GM23338 (cell line): ENCODE results near the gene CD109.

ENCODE experiments used
- CREB1 ChIP-seq: fragments of 250-450 bp; sonication (Bioruptor Pico); IDR thresholded peaks from 2 replicates; pipeline ENCODE4 v1.5.0; 2020; ENCODE audit warnings: low read depth, mild to moderate bottlenecking, moderate library complexity
- EZH2 ChIP-seq: fragments of 200-600 bp; sonication (generic); IDR thresholded peaks from one replicate; pipeline ENCODE4 v1.8.0; 2017; ENCODE audit warnings: antibody characterized with exemption, mild to moderate bottlenecking, low read depth; ENCODE audit not compliant: unreplicated experiment
- EZH2phosphoT487 ChIP-seq: fragments of 200-600 bp; sonication (generic); IDR thresholded peaks from one replicate; pipeline ENCODE4 v1.8.1; 2018; ENCODE audit warnings: antibody characterized with exemption; ENCODE audit not compliant: unreplicated experiment
- JUNB ChIP-seq: IDR thresholded peaks from one replicate; pipeline ENCODE4 v1.6.1; 2016; ENCODE audit warnings: antibody characterized with exemption; ENCODE audit not compliant: unreplicated experiment
- NANOG ChIP-seq: IDR thresholded peaks from 2 replicates; pipeline ENCODE4 v1.6.1; 2016; ENCODE audit warnings: antibody characterized with exemption, borderline replicate concordance
- POLR2AphosphoS5 ChIP-seq: IDR thresholded peaks from 2 replicates; pipeline ENCODE4 v1.6.1; 2016; ENCODE audit warnings: antibody characterized with exemption, low read depth
- TF ChIP-seq, protein P1 (sequence below): IDR thresholded peaks from one replicate; pipeline ENCODE4 v1.6.1; 2018; ENCODE audit warnings: antibody characterized with exemption; ENCODE audit not compliant: unreplicated experiment
- TF ChIP-seq, protein P2 (sequence below), 2 experiments: fragments of 200-600 bp in 1 of 2; sonication (generic) in 1 of 2; conservative IDR thresholded peaks; 2 replicates each; pipeline versions ENCODE4 v1.5.1 to v1.6.1; 2016 to 2017; ENCODE audit warnings: antibody characterized with exemption in 2 of 2, low read depth in 2 of 2, mild to moderate bottlenecking in 2 of 2, moderate library complexity in 1 of 2
- TF ChIP-seq, protein P3 (sequence below): fragments of 250-450 bp; sonication (Bioruptor Pico); IDR thresholded peaks from 2 replicates; pipeline ENCODE4 v1.5.0; 2020; ENCODE audit warnings: mild to moderate bottlenecking, moderate library complexity

DNA sequence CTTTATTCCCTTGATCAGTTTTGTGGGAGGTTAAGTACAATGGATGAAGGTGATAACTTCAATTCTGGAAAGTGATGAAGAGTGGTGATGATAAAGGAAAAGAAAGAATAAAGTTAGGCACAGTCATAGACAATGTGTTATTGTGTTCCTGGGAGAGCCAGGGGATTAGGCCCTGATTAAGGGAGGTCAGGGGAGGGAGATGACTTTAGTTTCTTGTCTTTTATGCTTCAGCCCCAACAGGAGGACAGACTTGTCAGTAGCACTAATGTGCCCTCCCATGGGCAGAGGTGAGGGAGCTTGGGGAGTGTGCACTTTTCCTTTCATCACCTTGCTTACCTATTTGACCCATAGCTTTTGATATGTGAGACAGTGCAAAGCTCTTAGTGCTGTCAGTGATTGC lies 115.7 kb downstream of the CD109 start:
- TF ChIP-seq, protein P1, sequence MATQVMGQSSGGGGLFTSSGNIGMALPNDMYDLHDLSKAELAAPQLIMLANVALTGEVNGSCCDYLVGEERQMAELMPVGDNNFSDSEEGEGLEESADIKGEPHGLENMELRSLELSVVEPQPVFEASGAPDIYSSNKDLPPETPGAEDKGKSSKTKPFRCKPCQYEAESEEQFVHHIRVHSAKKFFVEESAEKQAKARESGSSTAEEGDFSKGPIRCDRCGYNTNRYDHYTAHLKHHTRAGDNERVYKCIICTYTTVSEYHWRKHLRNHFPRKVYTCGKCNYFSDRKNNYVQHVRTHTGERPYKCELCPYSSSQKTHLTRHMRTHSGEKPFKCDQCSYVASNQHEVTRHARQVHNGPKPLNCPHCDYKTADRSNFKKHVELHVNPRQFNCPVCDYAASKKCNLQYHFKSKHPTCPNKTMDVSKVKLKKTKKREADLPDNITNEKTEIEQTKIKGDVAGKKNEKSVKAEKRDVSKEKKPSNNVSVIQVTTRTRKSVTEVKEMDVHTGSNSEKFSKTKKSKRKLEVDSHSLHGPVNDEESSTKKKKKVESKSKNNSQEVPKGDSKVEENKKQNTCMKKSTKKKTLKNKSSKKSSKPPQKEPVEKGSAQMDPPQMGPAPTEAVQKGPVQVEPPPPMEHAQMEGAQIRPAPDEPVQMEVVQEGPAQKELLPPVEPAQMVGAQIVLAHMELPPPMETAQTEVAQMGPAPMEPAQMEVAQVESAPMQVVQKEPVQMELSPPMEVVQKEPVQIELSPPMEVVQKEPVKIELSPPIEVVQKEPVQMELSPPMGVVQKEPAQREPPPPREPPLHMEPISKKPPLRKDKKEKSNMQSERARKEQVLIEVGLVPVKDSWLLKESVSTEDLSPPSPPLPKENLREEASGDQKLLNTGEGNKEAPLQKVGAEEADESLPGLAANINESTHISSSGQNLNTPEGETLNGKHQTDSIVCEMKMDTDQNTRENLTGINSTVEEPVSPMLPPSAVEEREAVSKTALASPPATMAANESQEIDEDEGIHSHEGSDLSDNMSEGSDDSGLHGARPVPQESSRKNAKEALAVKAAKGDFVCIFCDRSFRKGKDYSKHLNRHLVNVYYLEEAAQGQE: no peak
- TF ChIP-seq, protein P2, sequence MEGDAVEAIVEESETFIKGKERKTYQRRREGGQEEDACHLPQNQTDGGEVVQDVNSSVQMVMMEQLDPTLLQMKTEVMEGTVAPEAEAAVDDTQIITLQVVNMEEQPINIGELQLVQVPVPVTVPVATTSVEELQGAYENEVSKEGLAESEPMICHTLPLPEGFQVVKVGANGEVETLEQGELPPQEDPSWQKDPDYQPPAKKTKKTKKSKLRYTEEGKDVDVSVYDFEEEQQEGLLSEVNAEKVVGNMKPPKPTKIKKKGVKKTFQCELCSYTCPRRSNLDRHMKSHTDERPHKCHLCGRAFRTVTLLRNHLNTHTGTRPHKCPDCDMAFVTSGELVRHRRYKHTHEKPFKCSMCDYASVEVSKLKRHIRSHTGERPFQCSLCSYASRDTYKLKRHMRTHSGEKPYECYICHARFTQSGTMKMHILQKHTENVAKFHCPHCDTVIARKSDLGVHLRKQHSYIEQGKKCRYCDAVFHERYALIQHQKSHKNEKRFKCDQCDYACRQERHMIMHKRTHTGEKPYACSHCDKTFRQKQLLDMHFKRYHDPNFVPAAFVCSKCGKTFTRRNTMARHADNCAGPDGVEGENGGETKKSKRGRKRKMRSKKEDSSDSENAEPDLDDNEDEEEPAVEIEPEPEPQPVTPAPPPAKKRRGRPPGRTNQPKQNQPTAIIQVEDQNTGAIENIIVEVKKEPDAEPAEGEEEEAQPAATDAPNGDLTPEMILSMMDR (conservative IDR thresholded peaks at IDR 0.05; ENCODE audit: low read depth in 2 of 2): no peak
- TF ChIP-seq POLR2AphosphoS5: no peak
- no peak for TF ChIP-seq EZH2
- no peak for TF ChIP-seq EZH2phosphoT487
- TF ChIP-seq JUNB: no peak
- no peak for TF ChIP-seq CREB1 (CRISPR knock-in tag)
- TF ChIP-seq, protein P3, sequence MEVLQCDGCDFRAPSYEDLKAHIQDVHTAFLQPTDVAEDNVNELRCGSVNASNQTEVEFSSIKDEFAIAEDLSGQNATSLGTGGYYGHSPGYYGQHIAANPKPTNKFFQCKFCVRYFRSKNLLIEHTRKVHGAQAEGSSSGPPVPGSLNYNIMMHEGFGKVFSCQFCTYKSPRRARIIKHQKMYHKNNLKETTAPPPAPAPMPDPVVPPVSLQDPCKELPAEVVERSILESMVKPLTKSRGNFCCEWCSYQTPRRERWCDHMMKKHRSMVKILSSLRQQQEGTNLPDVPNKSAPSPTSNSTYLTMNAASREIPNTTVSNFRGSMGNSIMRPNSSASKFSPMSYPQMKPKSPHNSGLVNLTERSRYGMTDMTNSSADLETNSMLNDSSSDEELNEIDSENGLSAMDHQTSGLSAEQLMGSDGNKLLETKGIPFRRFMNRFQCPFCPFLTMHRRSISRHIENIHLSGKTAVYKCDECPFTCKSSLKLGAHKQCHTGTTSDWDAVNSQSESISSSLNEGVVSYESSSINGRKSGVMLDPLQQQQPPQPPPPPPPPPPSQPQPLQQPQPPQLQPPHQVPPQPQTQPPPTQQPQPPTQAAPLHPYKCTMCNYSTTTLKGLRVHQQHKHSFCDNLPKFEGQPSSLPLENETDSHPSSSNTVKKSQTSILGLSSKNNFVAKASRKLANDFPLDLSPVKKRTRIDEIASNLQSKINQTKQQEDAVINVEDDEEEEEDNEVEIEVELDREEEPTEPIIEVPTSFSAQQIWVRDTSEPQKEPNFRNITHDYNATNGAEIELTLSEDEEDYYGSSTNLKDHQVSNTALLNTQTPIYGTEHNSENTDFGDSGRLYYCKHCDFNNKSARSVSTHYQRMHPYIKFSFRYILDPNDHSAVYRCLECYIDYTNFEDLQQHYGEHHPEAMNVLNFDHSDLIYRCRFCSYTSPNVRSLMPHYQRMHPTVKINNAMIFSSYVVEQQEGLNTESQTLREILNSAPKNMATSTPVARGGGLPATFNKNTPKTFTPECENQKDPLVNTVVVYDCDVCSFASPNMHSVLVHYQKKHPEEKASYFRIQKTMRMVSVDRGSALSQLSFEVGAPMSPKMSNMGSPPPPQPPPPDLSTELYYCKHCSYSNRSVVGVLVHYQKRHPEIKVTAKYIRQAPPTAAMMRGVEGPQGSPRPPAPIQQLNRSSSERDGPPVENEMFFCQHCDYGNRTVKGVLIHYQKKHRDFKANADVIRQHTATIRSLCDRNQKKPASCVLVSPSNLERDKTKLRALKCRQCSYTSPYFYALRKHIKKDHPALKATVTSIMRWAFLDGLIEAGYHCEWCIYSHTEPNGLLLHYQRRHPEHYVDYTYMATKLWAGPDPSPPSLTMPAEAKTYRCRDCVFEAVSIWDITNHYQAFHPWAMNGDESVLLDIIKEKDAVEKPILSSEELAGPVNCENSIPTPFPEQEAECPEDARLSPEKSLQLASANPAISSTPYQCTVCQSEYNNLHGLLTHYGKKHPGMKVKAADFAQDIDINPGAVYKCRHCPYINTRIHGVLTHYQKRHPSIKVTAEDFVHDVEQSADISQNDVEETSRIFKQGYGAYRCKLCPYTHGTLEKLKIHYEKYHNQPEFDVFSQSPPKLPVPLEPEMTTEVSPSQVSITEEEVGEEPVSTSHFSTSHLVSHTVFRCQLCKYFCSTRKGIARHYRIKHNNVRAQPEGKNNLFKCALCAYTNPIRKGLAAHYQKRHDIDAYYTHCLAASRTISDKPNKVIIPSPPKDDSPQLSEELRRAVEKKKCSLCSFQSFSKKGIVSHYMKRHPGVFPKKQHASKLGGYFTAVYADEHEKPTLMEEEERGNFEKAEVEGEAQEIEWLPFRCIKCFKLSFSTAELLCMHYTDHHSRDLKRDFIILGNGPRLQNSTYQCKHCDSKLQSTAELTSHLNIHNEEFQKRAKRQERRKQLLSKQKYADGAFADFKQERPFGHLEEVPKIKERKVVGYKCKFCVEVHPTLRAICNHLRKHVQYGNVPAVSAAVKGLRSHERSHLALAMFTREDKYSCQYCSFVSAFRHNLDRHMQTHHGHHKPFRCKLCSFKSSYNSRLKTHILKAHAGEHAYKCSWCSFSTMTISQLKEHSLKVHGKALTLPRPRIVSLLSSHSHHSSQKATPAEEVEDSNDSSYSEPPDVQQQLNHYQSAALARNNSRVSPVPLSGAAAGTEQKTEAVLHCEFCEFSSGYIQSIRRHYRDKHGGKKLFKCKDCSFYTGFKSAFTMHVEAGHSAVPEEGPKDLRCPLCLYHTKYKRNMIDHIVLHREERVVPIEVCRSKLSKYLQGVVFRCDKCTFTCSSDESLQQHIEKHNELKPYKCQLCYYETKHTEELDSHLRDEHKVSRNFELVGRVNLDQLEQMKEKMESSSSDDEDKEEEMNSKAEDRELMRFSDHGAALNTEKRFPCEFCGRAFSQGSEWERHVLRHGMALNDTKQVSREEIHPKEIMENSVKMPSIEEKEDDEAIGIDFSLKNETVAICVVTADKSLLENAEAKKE: no peak
- no peak for TF ChIP-seq NANOG
